ENCODE measurements around the gene CSNK2A1. TPM values are rescaled to one million over a fixed set of nuclear protein-coding genes. Genes with fewer than 3 reads are reported as not detected.

CSNK2A1 gene
- total and polyA plus RNA-seq, 2 donors from 2014 or later = 39.7 to 100 TPM

GRCh38 chr20:462199-462991 lies 81.2 kb downstream of the CSNK2A1 start, which contains the start of gene TBC1D20:
TSS of gene TBC1D20 (minus strand) at chr20:462533. CDS start at chr20:462405, 128 bp downstream.
- Histone ChIP-seq H3K27me3 (ENCODE audit: control insufficient read depth, insufficient read depth, low read length) (no peaks in the 10 kb centered on the region), H3K36me3 (ENCODE audit: control insufficient read depth in 2 of 3, insufficient read depth in 3 of 3, low read length in 3 of 3) (no peaks in the 10 kb centered on the region), H3K27ac (ENCODE audit: low read depth in 2 of 2, low read length in 2 of 2) (peak within 1 kb of the TSS; percentile 77 to 86), H3K4me3 (ENCODE audit: low read length in 3 of 3) (peak within 1 kb of the TSS; percentile 66 to 93 (median 73)), H3K4me1 (ENCODE audit: control insufficient read depth in 2 of 3, insufficient read depth in 2 of 3, low read depth in 1 of 3, low read length in 3 of 3) (peaks cover 5 to 10% (median 5%) of the 10 kb centered on the region in 3 donors), H3K9ac (ENCODE audit: low read length in 3 of 3) (peak within 1 kb of the TSS; percentile 30 to 87 (median 56)), H3K9me3 (ENCODE audit: control insufficient read depth in 2 of 3, insufficient read depth in 1 of 3, low read length in 3 of 3) (no peaks in the 10 kb centered on the region)
- intact Hi-C loops (cut with DNase I) = no loop called here
- DNase-seq (peak; percentile 84 to 96 (median 94)), FAIRE-seq (no peak)
- TF ChIP-seq, protein P1, sequence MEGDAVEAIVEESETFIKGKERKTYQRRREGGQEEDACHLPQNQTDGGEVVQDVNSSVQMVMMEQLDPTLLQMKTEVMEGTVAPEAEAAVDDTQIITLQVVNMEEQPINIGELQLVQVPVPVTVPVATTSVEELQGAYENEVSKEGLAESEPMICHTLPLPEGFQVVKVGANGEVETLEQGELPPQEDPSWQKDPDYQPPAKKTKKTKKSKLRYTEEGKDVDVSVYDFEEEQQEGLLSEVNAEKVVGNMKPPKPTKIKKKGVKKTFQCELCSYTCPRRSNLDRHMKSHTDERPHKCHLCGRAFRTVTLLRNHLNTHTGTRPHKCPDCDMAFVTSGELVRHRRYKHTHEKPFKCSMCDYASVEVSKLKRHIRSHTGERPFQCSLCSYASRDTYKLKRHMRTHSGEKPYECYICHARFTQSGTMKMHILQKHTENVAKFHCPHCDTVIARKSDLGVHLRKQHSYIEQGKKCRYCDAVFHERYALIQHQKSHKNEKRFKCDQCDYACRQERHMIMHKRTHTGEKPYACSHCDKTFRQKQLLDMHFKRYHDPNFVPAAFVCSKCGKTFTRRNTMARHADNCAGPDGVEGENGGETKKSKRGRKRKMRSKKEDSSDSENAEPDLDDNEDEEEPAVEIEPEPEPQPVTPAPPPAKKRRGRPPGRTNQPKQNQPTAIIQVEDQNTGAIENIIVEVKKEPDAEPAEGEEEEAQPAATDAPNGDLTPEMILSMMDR (IDR thresholded peaks at IDR 0.05; ENCODE audit: borderline replicate concordance, extremely low read depth, insufficient read depth) = peak; percentile 33

- peak overlapping the region; percentile 30 to 87 (median 56) for H3K9ac ChIP-seq (ENCODE audit: low read length in 3 of 3)
- intact Hi-C loops (cut with DNase I) = no loop called here
- no peaks in the 10 kb centered on the region for H3K27me3 ChIP-seq (ENCODE audit: control insufficient read depth, insufficient read depth, low read length)
- H3K4me1 ChIP-seq (ENCODE audit: control insufficient read depth in 2 of 3, insufficient read depth in 2 of 3, low read depth in 1 of 3, low read length in 3 of 3) = peaks cover 5 to 10% (median 5%) of the 10 kb centered on the region in 3 donors
- no peaks in the 10 kb centered on the region for H3K9me3 ChIP-seq (ENCODE audit: control insufficient read depth in 2 of 3, insufficient read depth in 1 of 3, low read length in 3 of 3)
- no peak for FAIRE-seq
- H3K36me3 ChIP-seq (ENCODE audit: control insufficient read depth in 2 of 3, insufficient read depth in 3 of 3, low read length in 3 of 3) = no peaks in the 10 kb centered on the region
- H3K27ac ChIP-seq (ENCODE audit: low read depth in 2 of 2, low read length in 2 of 2) = peak overlapping the region; percentile 77 to 86
- H3K4me3 ChIP-seq (ENCODE audit: low read length in 3 of 3) = peak overlapping the region; percentile 58 to 93 (median 65)
- peak; percentile 59 to 84 (median 72) for DNase-seq
- TF ChIP-seq, protein P1 (IDR thresholded peaks at IDR 0.05; ENCODE audit: borderline replicate concordance, extremely low read depth, insufficient read depth) = no peak
Observed at GRCh38 chr20:461254-462198, 82.1 kb downstream of the CSNK2A1 start.

DNA sequence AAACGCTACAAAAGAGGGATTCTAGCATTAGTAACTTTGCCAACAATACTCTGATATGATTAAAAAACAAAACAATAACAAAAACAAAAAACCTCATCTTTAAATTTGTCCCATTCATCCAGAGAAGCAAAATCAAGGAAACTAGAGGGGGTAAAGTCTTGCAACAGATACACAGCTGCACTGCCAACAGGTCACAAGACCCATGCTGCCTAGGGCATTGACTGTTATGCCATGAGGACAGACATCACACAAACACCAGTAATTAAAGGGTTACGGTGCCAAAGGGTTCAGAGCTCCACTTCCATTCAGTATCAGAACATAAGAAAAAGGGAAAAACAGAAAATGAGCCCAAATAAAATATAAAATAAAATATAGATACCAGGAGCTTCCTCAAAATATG lies 82.9 kb downstream of the CSNK2A1 start:
- no peaks in the 10 kb centered on the region for H3K9me3 ChIP-seq (ENCODE audit: control insufficient read depth in 2 of 3, insufficient read depth in 1 of 3, low read length in 3 of 3)
- intact Hi-C loops (cut with DNase I) = no loop called here
- no peaks in the 10 kb centered on the region for H3K36me3 ChIP-seq (ENCODE audit: control insufficient read depth in 2 of 3, insufficient read depth in 3 of 3, low read length in 3 of 3)
- TF ChIP-seq, protein P1 (IDR thresholded peaks at IDR 0.05; ENCODE audit: borderline replicate concordance, extremely low read depth, insufficient read depth) = no peak
- no peak for FAIRE-seq
- no peaks in the 10 kb centered on the region for H3K27me3 ChIP-seq (ENCODE audit: control insufficient read depth, insufficient read depth, low read length)
- H3K4me1 ChIP-seq (ENCODE audit: control insufficient read depth in 2 of 3, insufficient read depth in 2 of 3, low read depth in 1 of 3, low read length in 3 of 3) = peaks cover 5 to 10% (median 5%) of the 10 kb centered on the region in 3 donors
- DNase-seq = no peak
- H3K27ac ChIP-seq (ENCODE audit: low read depth in 2 of 2, low read length in 2 of 2) = no peak overlapping the region
- H3K4me3 ChIP-seq (ENCODE audit: low read length in 3 of 3) = peak overlapping the region in 2 of 3 donors; percentile 25 to 93
- peak overlapping the region in 1 of 3 donors; percentile 15 for H3K9ac ChIP-seq (ENCODE audit: low read length in 3 of 3)

Measured in kidney (tissue), 14 donors.